ENCODE measurements around the gene PLAAT5.

Gene PLAAT5

DNA sequence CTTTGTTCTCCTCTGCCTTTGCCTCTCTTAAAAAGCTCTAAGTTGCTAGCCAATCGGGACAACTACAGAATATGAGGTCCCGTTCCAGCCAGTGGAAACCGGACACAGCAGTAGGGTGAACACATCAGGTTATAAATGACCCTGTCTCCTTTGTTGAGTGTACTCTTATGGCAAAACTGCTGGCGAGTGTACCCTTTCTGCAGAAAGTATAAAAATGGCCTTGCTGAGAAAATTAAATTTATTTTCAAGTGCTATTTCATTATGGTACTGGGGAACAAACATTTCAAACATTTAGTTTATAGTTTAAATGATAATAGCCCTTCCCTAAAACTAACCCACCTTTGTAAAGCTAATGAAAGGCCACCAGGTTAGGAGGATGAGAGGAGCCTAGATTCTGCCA, 8.9 kb upstream of the PLAAT5 start:
- H3K79me2 ChIP-seq (ENCODE audit: low read length), result no peaks in the 10 kb centered on the region
- H3K27me3 ChIP-seq (ENCODE audit: low read depth, low read length), result peaks cover 21% of the 10 kb centered on the region; the same call in 1 of the 2 replicates
- H3K9me3 ChIP-seq (ENCODE audit: insufficient read depth, low read length), result peaks cover 12% of the 10 kb centered on the region; the same call in 1 of the 2 replicates
- no peak overlapping the region for H2AFZ ChIP-seq (ENCODE audit: low read depth, low read length)
- H3K36me3 ChIP-seq (replicated peaks; ENCODE audit: low read depth, low read length), result no peaks in the 10 kb centered on the region
- H3K4me3 ChIP-seq (ENCODE audit: low read length), result no peak overlapping the region
- H4K20me1 ChIP-seq (ENCODE audit: insufficient read depth, low read length), result no peaks in the 10 kb centered on the region
- TF ChIP-seq, protein P1, sequence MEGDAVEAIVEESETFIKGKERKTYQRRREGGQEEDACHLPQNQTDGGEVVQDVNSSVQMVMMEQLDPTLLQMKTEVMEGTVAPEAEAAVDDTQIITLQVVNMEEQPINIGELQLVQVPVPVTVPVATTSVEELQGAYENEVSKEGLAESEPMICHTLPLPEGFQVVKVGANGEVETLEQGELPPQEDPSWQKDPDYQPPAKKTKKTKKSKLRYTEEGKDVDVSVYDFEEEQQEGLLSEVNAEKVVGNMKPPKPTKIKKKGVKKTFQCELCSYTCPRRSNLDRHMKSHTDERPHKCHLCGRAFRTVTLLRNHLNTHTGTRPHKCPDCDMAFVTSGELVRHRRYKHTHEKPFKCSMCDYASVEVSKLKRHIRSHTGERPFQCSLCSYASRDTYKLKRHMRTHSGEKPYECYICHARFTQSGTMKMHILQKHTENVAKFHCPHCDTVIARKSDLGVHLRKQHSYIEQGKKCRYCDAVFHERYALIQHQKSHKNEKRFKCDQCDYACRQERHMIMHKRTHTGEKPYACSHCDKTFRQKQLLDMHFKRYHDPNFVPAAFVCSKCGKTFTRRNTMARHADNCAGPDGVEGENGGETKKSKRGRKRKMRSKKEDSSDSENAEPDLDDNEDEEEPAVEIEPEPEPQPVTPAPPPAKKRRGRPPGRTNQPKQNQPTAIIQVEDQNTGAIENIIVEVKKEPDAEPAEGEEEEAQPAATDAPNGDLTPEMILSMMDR (IDR thresholded peaks at IDR 0.05; ENCODE audit: low read depth, low read length), result no peak
- no peak for TF ChIP-seq EZH2phosphoT487 (IDR thresholded peaks at IDR 0.05; ENCODE audit: low read depth)
- H3K9ac ChIP-seq (ENCODE audit: low read length), result no peak overlapping the region
- H3K4me2 ChIP-seq (ENCODE audit: low read length), result no peak overlapping the region
- no peak overlapping the region for H3K27ac ChIP-seq (ENCODE audit: low read length)
- no peaks in the 10 kb centered on the region for H3K4me1 ChIP-seq (ENCODE audit: low read length)

DNA sequence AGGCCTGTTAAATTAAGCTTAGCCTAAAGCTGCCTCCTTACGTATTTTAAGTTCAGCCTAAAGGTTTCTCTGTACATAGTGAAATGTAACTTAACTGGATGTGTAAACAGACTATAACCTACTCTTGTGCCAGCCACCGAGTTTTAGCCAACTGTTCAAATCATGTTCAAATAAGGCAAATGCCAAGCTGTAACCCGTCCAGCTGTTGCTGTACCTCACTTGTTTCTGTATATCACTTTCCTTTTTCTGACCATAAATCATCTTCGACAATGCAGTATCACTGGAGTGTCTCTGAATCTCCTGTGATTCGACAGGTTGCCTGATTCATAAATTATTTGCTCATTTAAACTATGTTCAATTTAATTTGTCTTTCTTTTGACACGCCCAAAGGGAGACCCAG, 4.0 kb upstream of the PLAAT5 start:
- Histone ChIP-seq H3K4me2 (ENCODE audit: low read length) (no peak overlapping the region), H3K9me3 (ENCODE audit: insufficient read depth, low read length) (peaks cover 5% of the 10 kb centered on the region; the same call in 1 of the 2 replicates), H3K4me1 (ENCODE audit: low read length) (no peaks in the 10 kb centered on the region), H3K79me2 (ENCODE audit: low read length) (no peaks in the 10 kb centered on the region), H3K36me3 (replicated peaks; ENCODE audit: low read depth, low read length) (no peaks in the 10 kb centered on the region), H3K27ac (ENCODE audit: low read length) (no peak overlapping the region), H3K27me3 (ENCODE audit: low read depth, low read length) (peaks cover 25% of the 10 kb centered on the region), H3K9ac (ENCODE audit: low read length) (no peak overlapping the region), H2AFZ (ENCODE audit: low read depth, low read length) (no peak overlapping the region), H4K20me1 (ENCODE audit: insufficient read depth, low read length) (no peaks in the 10 kb centered on the region), H3K4me3 (ENCODE audit: low read length) (no peak overlapping the region)
- TF ChIP-seq, protein P1 (IDR thresholded peaks at IDR 0.05; ENCODE audit: low read depth, low read length), result no peak
- no peak for TF ChIP-seq EZH2phosphoT487 (IDR thresholded peaks at IDR 0.05; ENCODE audit: low read depth)

DNA sequence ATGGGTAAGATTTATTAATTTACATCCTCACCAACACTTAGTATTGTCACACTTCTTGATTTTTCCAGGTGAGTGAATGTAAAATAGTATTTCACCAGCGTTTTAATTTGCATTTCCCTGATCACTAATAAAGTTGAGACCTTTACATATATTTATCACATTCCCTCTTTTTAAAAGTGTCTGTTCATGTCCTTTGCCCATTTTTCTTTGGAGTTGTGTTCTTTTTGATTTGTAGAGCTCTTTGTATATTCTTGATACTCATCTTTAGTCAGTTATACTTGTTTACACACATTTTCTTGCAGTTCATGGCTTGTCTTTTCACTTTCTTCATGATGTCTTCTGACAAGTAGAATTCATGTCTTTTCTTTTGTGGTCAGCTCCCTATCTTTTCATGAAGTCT, 2.2 kb upstream of the PLAAT5 start:
- no peaks in the 10 kb centered on the region for H3K36me3 ChIP-seq (replicated peaks; ENCODE audit: low read depth, low read length)
- no peak for TF ChIP-seq EZH2phosphoT487 (IDR thresholded peaks at IDR 0.05; ENCODE audit: low read depth)
- TF ChIP-seq, protein P1 (IDR thresholded peaks at IDR 0.05; ENCODE audit: low read depth, low read length), result no peak
- H3K9ac ChIP-seq (ENCODE audit: low read length), result no peak overlapping the region
- H3K27ac ChIP-seq (ENCODE audit: low read length), result no peak overlapping the region
- H3K79me2 ChIP-seq (ENCODE audit: low read length), result no peaks in the 10 kb centered on the region
- no peaks in the 10 kb centered on the region for H3K4me1 ChIP-seq (ENCODE audit: low read length)
- H3K4me3 ChIP-seq (ENCODE audit: low read length), result no peak overlapping the region
- H3K4me2 ChIP-seq (ENCODE audit: low read length), result no peak overlapping the region
- H3K27me3 ChIP-seq (ENCODE audit: low read depth, low read length), result peaks cover 18% of the 10 kb centered on the region
- H2AFZ ChIP-seq (ENCODE audit: low read depth, low read length), result no peak overlapping the region
- no peaks in the 10 kb centered on the region for H4K20me1 ChIP-seq (ENCODE audit: insufficient read depth, low read length)
- H3K9me3 ChIP-seq (ENCODE audit: insufficient read depth, low read length), result no peaks in the 10 kb centered on the region

DNA sequence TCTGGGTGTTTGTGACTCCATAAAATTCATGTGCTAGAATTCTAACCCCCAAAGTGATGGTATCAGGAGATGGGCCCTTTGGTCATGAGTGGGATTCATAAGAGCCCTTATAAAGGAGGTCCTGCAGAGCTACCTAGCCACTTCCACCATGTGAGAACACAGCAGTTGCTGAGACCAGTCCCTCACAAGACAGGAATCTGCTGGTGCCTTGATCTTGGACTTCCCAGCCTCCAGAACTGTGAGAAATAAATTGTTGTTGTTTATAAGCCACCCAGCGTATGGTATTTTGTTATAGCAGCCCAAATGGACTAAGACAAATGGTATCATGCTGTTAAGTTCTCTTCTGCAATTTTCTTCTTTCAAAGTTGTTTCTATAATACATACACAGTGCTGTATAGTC, 1.5 kb upstream of the PLAAT5 start:
- no peaks in the 10 kb centered on the region for H3K79me2 ChIP-seq (ENCODE audit: low read length)
- H3K9me3 ChIP-seq (ENCODE audit: insufficient read depth, low read length), result no peaks in the 10 kb centered on the region
- H4K20me1 ChIP-seq (ENCODE audit: insufficient read depth, low read length), result no peaks in the 10 kb centered on the region
- peaks cover 12% of the 10 kb centered on the region for H3K27me3 ChIP-seq (ENCODE audit: low read depth, low read length)
- no peaks in the 10 kb centered on the region for H3K4me1 ChIP-seq (ENCODE audit: low read length)
- no peak overlapping the region for H2AFZ ChIP-seq (ENCODE audit: low read depth, low read length)
- no peak overlapping the region for H3K4me3 ChIP-seq (ENCODE audit: low read length)
- no peak overlapping the region for H3K27ac ChIP-seq (ENCODE audit: low read length)
- no peaks in the 10 kb centered on the region for H3K36me3 ChIP-seq (replicated peaks; ENCODE audit: low read depth, low read length)
- H3K4me2 ChIP-seq (ENCODE audit: low read length), result no peak overlapping the region
- H3K9ac ChIP-seq (ENCODE audit: low read length), result no peak overlapping the region
- no peak for TF ChIP-seq EZH2phosphoT487 (IDR thresholded peaks at IDR 0.05; ENCODE audit: low read depth)
- TF ChIP-seq, protein P1 (IDR thresholded peaks at IDR 0.05; ENCODE audit: low read depth, low read length), result no peak
